ENCODE results near the gene TSC2.

DNA sequence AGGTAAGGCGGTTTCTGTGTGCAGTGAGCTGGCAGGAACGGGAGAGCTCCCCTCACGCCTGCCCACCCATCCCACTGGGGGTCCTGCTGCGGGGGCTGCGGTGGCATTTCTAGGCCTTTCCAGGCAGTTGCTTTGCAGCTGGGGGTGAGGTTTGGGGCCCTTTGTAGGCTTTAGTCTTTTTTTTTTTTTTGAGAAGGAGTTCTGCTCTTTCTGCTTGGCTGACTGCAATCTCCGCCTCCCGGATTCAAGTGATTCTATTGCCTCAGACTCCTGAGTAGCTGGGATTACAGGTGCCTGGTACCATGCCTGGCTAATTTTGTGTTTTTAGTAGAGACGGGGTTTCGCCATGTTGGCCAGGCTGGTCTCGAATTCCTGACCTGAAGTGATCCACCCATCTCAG, 11.1 kb downstream of the TSC2 start:
- TF ChIP-seq, protein P1, sequence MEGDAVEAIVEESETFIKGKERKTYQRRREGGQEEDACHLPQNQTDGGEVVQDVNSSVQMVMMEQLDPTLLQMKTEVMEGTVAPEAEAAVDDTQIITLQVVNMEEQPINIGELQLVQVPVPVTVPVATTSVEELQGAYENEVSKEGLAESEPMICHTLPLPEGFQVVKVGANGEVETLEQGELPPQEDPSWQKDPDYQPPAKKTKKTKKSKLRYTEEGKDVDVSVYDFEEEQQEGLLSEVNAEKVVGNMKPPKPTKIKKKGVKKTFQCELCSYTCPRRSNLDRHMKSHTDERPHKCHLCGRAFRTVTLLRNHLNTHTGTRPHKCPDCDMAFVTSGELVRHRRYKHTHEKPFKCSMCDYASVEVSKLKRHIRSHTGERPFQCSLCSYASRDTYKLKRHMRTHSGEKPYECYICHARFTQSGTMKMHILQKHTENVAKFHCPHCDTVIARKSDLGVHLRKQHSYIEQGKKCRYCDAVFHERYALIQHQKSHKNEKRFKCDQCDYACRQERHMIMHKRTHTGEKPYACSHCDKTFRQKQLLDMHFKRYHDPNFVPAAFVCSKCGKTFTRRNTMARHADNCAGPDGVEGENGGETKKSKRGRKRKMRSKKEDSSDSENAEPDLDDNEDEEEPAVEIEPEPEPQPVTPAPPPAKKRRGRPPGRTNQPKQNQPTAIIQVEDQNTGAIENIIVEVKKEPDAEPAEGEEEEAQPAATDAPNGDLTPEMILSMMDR (conservative IDR thresholded peaks at IDR 0.05; ENCODE audit: low read length), result no peak
- no peak for TF ChIP-seq EZH2phosphoT487 (IDR thresholded peaks at IDR 0.05; ENCODE audit: borderline replicate concordance, low read depth, low read length)
